Hepatocyte (in vitro differentiated cells): Measurements from ENCODE around the gene CBY1.

ENCODE experiments used
- EZH2 ChIP-seq: fragments of 200-600 bp; sonication (generic); IDR thresholded peaks from 2 replicates; pipeline ENCODE4 v1.6.1; 2016; ENCODE audit warnings: antibody characterized with exemption, mild to moderate bottlenecking, borderline replicate concordance
- EZH2phosphoT487 ChIP-seq: fragments of 200-600 bp; sonication (generic); IDR thresholded peaks from one replicate; pipeline ENCODE4 v1.6.1; 2018; ENCODE audit warnings: antibody characterized with exemption, mild to moderate bottlenecking, low read depth, moderate library complexity; ENCODE audit not compliant: unreplicated experiment, severe bottlenecking
- TF ChIP-seq, protein P1 (sequence below): fragments of 200-600 bp; sonication (generic); IDR thresholded peaks from 2 replicates; pipeline ENCODE4 v1.5.1; 2016; ENCODE audit warnings: antibody characterized with exemption, mild to moderate bottlenecking; ENCODE audit not compliant: poor library complexity

DNA sequence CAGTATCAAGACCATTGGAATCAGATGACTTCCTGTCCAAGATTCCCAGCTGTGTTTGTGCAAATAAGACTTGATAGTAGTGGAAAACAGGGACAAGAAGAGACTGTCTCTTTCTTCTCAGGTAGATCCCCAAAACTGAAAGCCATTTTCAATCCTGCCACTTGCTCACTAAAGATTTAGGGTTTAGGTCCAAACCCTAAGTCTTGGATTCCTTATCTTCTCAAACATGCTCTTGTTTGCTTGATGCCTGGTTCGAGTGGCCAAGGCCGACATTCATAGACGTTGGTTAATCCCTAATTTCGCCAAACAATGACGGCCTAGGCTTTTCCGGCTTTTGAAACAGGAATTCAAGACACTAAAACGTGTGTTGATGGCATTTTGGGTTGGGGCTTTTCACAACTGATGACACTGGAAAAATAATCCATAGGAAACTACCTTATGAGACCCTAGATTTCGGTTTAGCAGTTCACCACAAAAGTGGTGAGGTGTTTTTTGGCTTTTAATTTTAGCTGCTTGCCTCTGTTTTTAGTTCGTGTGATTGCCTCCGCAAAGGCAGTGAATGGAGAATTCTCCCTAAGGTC lies 48.3 kb downstream of the CBY1 start:
- TF ChIP-seq EZH2phosphoT487 (no peak), EZH2 (no peak)
- TF ChIP-seq, protein P1, sequence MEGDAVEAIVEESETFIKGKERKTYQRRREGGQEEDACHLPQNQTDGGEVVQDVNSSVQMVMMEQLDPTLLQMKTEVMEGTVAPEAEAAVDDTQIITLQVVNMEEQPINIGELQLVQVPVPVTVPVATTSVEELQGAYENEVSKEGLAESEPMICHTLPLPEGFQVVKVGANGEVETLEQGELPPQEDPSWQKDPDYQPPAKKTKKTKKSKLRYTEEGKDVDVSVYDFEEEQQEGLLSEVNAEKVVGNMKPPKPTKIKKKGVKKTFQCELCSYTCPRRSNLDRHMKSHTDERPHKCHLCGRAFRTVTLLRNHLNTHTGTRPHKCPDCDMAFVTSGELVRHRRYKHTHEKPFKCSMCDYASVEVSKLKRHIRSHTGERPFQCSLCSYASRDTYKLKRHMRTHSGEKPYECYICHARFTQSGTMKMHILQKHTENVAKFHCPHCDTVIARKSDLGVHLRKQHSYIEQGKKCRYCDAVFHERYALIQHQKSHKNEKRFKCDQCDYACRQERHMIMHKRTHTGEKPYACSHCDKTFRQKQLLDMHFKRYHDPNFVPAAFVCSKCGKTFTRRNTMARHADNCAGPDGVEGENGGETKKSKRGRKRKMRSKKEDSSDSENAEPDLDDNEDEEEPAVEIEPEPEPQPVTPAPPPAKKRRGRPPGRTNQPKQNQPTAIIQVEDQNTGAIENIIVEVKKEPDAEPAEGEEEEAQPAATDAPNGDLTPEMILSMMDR, result no peak
